GM18519 (cell line): ENCODE measurements around the gene CARMIL1.

Experiments used
- ATAC-seq: cut with Tn5 transposase; IDR thresholded peaks from one replicate; pipeline ENCODE4 v1.9.1; 2021; ENCODE audit warnings: mild to moderate bottlenecking, moderate library complexity; ENCODE audit not compliant: unreplicated experiment, low FRiP score

CARMIL1 gene

GRCh38 chr6:25490018-25490801 lies 211.0 kb downstream of the CARMIL1 start:
- ATAC-seq, result no peak

- no peak for ATAC-seq
Measured at GRCh38 chr6:25492951-25493350, 213.8 kb downstream of the CARMIL1 start.

GRCh38 chr6:25494469-25494868 lies 215.3 kb downstream of the CARMIL1 start:
- ATAC-seq, result no peak

- no peak for ATAC-seq
Measured at GRCh38 chr6:25497383-25498040, 218.3 kb downstream of the CARMIL1 start.

GRCh38 chr6:25498505-25498904 lies 219.3 kb downstream of the CARMIL1 start:
- ATAC-seq, result no peak

DNA sequence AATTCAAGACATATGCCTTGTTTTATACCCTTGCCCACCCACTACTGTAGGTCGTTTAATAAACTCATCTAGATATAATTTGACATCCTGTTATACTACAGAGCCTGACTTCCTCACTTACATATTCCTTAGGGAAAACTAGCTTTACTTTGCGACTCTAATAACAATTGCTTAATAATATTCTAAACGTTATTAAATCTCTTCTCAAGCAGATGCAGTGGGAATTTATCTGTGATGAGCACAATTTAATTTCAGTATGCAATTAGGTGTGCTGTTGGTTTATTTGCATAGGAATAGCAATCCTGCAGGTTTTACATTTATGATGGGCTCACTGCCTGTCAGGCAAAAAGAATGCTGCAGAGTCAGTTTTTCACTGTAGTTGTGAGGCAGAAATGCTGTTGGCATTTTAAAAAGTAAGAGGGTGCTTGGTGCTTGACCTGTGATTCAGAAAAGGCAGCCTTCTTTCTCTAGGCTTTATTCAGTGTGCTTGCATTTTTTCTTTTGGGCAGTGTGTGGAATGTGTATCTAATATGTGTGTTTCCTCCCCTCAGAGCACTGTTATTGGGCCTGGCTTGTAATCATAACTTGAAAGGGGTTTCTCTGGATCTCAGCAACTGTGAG lies 220.6 kb downstream of the CARMIL1 start:
- no peak for ATAC-seq

GRCh38 chr6:25503686-25504085 lies 224.5 kb downstream of the CARMIL1 start:
- ATAC-seq, result no peak

GRCh38 chr6:25504661-25505060 lies 225.5 kb downstream of the CARMIL1 start:
- no peak for ATAC-seq

DNA sequence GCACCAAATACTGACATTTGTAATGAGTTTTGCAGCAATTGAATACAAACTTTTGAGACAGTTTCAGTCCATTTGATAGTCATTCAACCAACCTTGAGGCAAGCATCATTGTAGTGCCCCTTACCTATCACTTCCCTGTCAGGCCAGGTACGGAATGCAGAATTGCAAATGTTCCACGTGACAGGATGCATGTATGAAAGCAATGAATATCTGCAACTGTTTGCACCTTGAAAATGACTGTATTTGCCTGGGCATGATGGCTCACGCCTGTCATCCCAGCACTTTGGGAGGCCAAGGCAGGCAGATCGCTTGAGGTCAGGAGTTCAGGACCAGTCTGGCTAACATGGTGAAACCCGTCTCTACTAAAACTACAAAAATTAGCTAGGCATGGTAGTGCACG lies 226.8 kb downstream of the CARMIL1 start:
- no peak for ATAC-seq

DNA sequence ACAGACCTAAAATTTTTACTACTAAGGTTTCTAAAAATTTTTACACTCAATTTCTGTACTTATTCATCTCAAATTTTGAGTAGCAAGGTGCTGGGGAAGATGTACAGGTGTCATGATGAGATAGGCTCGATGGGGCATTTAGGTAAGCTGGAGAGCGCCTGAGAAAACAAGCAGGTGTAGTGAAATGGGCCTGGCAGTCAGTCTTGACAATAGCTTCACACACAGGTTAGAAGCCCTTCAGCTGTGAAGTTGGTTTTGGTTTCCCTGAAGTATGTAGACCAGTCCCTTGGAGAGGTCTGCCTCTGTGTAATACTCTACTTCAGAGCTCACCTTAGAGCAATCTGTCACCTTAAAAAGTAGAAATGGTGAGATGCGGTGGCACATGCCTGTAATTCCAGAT lies 228.9 kb downstream of the CARMIL1 start:
- no peak for ATAC-seq

DNA sequence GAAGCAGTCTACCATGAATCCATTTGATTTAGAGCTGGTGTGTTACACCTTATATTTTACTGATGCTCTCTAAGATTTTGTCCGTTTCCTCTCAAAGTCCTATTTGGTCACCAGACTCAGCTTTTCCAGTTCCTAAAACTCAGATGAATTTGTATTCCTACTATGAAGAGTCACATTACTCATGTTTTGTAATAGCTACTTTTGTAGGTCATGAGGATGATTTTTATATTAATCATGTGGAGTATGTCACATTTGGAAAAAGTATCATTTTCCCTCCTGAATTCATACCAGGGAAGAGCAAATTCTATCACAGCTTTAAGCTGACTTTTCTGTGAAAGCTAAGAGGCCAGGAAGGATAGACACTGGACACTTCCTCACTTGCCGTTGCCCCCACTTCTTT lies 232.2 kb downstream of the CARMIL1 start:
- ATAC-seq, result no peak

- no peak for ATAC-seq
Measured at GRCh38 chr6:25512560-25512959, 233.4 kb downstream of the CARMIL1 start.

DNA sequence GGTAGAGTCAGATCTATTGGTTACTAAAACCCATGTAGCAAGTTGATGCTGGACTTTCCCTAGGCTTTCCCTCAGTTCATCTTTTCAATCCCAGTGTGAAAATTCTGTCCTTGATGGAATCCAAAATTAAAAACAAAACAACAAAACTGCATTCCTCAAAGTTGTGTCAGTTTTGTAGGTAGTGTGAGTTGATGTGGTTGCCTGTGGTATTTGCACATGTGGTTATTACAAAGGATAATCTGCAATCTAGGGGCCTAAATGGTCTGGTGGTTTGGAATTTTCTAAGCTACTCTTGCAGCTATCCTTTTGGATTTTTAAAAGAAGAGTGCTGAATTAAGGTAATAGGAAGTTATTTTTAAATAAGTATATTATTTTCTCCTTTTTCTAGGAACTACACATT lies 240.7 kb downstream of the CARMIL1 start:
- no peak for ATAC-seq

DNA sequence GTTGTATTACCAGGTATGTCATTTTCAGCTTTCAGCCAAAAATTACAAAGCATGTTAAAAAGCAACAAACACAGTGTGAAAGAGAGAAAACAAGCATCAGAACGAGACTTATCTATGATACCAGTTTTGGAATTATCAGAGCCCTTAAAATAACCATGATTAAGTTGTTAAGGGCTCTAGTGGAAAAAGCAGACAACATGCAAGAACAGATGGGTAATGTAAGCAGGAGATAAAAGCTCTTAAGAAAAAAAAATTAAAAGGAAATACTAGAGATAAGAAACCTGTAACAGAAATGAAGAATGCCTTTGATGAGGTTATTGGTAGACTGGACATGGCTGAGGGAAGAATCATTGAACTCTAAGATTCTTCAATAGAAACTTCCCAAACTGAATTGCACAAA lies 245.4 kb downstream of the CARMIL1 start:
- ATAC-seq, result no peak

GRCh38 chr6:25525078-25525477 lies 245.9 kb downstream of the CARMIL1 start:
- no peak for ATAC-seq

DNA sequence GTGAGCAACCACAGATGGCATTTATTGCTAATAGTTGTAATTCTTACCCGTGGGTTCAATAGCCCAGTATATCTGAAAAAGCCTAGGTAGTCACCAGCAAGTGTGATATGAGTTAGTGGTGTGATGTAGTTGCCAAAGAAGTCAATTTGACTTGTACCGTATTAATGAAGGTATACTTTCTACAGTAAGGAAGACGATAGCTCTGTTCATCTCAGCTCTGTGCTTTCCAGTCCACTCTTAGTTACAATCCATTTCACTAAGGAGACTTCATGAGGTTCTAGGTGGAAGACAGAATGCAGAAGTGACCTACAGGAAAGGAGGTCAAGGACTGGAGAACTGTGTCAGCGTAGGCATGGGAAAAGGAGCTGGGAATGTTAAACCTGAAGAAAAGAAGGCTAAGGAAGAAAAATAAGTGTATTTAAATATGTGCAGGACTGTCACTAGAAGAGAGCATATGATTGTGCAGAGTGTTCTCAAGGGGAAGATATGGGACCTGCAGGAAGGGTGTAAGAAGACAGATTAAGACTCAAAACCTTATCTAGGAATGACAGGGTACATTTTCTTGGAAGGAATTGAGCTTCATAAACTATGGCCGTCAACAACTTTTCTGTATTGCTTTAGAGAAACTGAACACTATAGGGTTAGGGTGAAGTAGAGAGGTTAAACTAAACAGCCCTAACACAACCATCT lies 255.9 kb downstream of the CARMIL1 start:
- no peak for ATAC-seq

- ATAC-seq, result no peak
Measured at GRCh38 chr6:25535632-25536225, 256.6 kb downstream of the CARMIL1 start.

DNA sequence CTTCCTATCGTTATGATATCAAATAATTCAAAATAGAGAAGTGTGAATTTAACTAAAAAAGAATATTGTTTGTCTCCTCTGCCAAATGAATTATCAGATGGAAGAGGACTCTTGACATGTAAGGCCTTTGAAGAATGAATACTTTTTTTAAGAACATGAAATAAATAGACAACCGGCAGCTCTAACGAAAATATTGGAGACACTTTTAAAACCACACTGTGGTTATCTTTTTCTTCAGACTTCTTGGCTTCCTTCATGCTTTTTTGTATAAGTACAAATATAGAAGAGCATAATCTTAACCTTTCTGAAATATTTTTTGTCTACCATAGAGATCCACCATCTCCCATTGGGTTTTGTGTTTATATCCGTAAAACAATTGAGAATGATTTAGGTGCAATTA lies 257.6 kb downstream of the CARMIL1 start:
- no peak for ATAC-seq

- no peak for ATAC-seq
Measured at GRCh38 chr6:25537349-25538018, 258.3 kb downstream of the CARMIL1 start.

DNA sequence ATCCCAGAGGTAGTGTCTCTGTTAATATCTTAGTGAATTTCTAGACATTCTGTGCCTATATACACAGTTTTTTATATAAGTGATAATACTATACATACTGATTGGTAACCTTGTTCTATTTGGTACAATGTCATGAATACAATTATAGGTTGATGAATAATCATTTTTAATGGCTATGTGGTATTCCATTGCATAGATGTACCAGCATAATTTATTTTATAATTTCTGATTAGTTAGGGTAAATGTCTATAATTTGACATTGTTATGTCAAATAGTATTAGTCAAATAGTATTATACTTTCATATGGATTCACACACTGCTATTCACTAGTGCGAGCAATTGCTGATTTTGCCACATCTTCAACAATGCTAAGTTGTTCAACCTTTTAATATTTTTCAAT lies 262.1 kb downstream of the CARMIL1 start:
- ATAC-seq, result no peak
